Measurements from ENCODE around the gene COL6A1. TPM values are rescaled to one million over a fixed set of nuclear protein-coding genes. Genes with fewer than 3 reads are reported as not detected.

Gene COL6A1
- total RNA-seq, 2 experiments from 2014 or later, result 0.57 to 0.69 TPM

DNA sequence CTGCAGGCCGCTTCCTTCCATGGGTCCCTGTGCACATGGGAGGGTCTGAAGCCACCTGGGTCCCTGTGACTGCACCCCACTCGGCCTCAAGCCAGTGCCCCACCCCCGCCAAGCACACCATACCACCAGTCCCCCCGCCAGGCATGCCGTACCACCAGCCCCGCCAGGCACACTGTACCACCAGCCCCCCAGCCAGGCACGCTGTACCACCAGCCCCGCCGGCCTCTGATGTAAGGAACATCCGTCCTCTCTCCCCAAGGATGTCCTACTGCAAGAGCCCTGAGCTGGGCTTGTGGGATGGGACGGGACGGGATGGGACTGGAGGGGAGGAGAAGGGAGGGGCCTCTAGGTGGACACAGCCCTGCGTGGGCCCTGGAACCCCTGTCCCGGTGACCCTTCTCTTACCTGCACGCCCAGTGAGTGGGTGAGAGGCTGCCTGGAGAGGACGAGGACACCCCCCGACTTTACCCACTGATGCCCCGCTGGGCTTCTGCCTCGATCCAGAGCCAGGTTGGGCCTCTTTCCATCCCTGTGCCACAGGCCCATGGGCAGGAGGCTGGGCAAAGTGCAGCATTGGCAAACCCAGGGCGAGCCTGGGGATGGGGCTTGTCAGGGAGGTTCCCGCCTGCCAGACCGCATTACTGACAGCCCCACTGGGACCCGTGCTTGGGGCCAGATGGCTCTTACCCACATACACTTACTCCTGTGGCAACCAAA is 40.8 kb upstream of the COL6A1 start:
- H3K9me3 Mint-ChIP-seq (ENCODE audit: low read depth), result no peaks in the 10 kb centered on the region
- H3K27ac Mint-ChIP-seq, result no peak overlapping the region
- POLR2A ChIA-PET, result no interaction called here
- ATAC-seq (no peak), DNase-seq (no peak)
- no peaks in the 10 kb centered on the region for H3K36me3 Mint-ChIP-seq (ENCODE audit: low read depth)
- CTCF ChIA-PET, result no interaction called here
- intact Hi-C loops (cut with DNase I, micrococcal nuclease), result no loop called here
- no peak overlapping the region for H3K4me3 Mint-ChIP-seq
- no peaks in the 10 kb centered on the region for H3K4me1 Mint-ChIP-seq
- H3K27me3 Mint-ChIP-seq, result no peaks in the 10 kb centered on the region

DNA sequence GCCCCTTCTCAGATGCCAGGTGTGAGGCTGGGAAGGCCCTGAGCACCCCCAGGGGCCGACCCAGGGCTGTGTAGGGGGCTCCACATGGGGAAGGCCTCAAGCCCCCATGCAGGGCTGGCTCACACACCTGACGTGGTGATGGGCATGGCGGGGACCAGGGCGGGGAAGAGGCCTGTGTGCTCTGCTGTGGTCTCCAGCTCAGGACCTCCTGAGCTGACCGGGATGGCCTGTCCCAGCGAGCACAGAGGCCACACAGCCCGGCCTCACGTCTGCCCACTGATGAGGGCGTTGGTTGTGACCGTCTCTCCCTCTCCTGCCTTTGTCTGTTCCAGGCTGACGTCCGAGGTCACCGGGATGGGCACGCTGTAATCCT is 40.2 kb upstream of the COL6A1 start:
- H3K4me1 Mint-ChIP-seq, result no peaks in the 10 kb centered on the region
- H3K36me3 Mint-ChIP-seq (ENCODE audit: low read depth), result no peaks in the 10 kb centered on the region
- no peak overlapping the region for H3K4me3 Mint-ChIP-seq
- POLR2A ChIA-PET, result no interaction called here
- CTCF ChIA-PET, result no interaction called here
- no peaks in the 10 kb centered on the region for H3K9me3 Mint-ChIP-seq (ENCODE audit: low read depth)
- H3K27ac Mint-ChIP-seq, result no peak overlapping the region
- intact Hi-C loops (cut with DNase I, micrococcal nuclease), result no loop called here
- no peak for ATAC-seq
- H3K27me3 Mint-ChIP-seq, result no peaks in the 10 kb centered on the region
- DNase-seq, result no peak

DNA sequence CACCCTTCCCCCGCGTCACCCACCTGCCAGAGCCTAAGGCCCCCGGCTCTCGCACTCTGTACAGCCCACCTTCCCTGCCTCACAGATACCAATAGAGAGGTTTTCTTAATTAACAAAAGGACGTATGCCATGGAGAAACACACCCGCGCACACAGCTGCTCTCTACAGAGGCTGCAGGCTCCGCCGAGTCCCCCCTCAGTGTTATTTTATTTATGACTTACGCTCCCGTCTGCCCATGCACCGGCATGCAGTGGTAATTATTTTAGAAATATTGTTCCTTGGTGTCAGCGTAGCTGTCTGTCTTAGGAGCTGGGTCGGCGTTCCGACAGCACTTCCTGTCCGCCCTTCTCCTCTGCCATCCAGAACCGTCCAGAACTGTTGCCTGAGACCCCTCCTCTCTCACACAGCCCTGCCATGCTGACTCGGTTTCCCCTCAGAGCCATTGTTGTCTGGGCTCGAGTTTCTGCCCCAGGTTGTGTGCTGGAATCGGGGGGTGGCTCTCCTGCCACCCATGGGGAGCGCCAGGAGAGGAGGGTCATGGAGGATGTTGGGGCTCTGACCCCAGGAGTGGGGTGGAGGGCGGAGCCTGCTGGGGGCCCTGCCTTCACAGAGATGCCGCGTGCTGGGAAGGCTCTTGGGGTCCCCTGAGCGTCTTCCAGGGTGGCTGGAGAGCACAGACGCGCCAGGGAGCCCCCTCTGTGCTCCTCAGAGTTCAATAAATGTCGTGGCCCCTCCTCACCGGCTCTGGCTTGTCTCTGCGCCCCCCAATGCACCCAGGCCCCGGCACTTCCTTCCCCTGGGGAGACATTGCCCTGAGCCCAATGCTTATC is 39.6 kb upstream of the COL6A1 start:
- no peak for ATAC-seq
- Mint-ChIP-seq H3K36me3 (ENCODE audit: low read depth) (no peaks in the 10 kb centered on the region), H3K27me3 (no peaks in the 10 kb centered on the region), H3K9me3 (ENCODE audit: low read depth) (no peaks in the 10 kb centered on the region), H3K27ac (no peak overlapping the region), H3K4me3 (no peak overlapping the region), H3K4me1 (no peaks in the 10 kb centered on the region)
- intact Hi-C loops (cut with DNase I, micrococcal nuclease), result no loop called here
- ChIA-PET POLR2A (no interaction called here), CTCF (no interaction called here)
- no peak for DNase-seq

DNA sequence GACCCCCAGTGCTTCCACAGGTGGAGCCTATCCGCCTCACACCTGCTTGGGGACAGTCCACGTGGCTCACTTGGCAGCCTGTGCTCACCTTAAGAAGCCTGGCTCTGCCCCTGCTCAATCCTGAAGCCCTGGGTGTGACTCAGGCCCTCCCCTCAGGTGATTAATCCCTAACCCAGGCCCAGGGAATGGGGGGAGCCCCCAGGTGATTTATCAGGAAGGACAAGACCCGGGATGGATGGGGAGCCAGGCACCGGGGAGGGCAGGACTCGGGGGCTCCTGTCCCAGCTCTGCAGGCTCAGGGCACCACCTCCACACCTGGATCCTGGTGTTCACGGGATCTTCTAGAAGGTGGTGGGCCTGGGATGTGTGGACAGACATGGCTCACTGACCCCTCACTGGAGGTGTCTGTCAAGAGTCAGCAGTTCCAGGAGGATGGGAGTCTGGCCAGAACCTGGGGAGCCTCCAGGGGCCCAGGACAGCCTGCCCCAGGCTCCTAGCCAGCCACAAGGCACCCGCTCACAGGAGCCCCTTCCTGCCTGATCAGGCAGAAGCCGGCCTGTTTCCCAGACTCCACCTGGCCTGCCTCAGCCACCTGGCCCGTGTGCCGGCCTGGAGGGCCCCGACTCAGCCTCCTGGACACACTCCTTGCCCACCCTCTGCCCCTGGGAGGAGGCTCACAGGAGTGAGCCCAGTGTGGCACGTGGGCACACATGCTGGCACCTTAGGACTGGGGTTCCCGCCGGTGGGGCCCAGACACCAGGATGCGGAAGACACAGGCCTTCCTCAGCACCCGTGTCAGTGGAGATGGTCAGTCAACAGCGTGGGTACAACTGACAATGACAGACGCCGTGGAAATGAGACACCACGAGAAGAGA is 38.6 kb upstream of the COL6A1 start:
- no peaks in the 10 kb centered on the region for H3K9me3 Mint-ChIP-seq (ENCODE audit: low read depth)
- ATAC-seq (no peak), DNase-seq (no peak)
- H3K36me3 Mint-ChIP-seq (ENCODE audit: low read depth), result no peaks in the 10 kb centered on the region
- H3K4me3 Mint-ChIP-seq, result no peak overlapping the region
- H3K27ac Mint-ChIP-seq, result no peak overlapping the region
- CTCF ChIA-PET, result no interaction called here
- intact Hi-C loops (cut with DNase I, micrococcal nuclease), result no loop called here
- no peaks in the 10 kb centered on the region for H3K27me3 Mint-ChIP-seq
- POLR2A ChIA-PET, result no interaction called here
- H3K4me1 Mint-ChIP-seq, result no peaks in the 10 kb centered on the region

DNA sequence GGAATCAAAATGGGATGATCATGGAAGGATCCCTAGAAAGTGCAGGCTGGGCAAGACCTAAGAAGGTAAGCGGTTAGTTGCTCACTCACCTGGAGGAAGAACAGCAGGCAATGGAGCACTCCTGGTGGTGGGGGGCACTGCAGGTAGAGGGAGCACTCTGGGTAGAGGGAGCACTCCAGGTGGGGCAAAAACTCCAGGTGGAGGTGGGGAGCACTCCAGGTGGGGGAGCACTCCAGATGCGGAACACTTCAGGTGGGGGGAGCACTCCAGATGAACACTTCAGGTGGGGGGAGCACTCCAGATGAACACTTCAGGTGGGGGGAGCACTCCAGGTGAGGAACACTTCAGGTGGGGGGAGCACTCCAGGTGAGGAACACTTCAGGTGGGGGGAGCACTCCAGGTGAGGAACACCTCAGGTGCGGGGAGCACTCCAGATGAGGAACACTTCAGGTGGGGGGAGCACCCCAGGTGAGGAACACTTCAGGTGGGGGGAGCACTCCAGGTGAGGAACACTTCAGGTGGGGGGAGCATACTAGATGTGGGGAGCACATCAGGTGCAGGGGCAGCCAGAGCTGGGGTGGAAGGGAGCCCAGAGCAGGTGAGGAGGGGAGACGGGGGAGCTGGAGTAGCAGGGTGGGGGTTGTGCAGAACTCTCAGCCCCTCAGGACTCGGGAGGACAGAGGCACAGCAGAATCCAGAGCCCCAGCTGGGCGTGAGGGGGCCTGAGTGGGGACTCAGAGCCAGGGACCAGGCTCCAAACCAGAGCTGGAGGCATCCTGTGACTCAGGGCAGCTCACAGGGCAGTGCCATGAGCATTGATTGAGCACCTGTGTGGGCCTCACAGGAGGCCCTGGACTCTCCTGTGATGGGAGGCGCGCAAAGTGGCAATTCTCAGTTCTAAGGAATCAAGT is 37.7 kb upstream of the COL6A1 start:
- CTCF ChIA-PET, result no interaction called here
- no peaks in the 10 kb centered on the region for H3K9me3 Mint-ChIP-seq (ENCODE audit: low read depth)
- H3K4me3 Mint-ChIP-seq, result no peak overlapping the region
- intact Hi-C loops (cut with DNase I, micrococcal nuclease), result no loop called here
- no peak for DNase-seq
- no peak overlapping the region for H3K27ac Mint-ChIP-seq
- no peaks in the 10 kb centered on the region for H3K36me3 Mint-ChIP-seq (ENCODE audit: low read depth)
- H3K27me3 Mint-ChIP-seq, result peaks cover 4% of the 10 kb centered on the region
- POLR2A ChIA-PET, result no interaction called here
- H3K4me1 Mint-ChIP-seq, result no peaks in the 10 kb centered on the region
- peak; percentile 49 for ATAC-seq

DNA sequence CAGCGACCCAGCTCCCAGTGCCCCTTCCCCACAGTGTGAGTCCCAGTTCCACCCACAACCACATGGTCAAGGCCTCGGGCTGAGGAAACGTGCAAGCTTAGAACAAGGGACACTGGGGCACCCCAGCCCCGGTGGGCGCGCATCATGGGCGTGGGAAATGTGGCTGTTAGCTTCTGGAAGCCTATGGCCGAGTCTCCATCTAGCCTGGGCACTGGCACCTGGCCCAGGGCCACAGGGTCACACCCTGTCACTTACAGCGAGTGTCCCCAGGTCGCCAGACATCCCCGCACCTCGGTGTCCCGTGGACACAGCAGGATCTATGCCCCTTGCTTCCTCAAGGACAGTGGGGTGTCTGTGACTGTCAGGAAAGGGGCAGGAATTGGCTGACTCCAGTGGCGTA is 37.0 kb upstream of the COL6A1 start:
- Mint-ChIP-seq H3K27ac (no peak overlapping the region), H3K9me3 (ENCODE audit: low read depth) (no peaks in the 10 kb centered on the region), H3K4me3 (no peak overlapping the region), H3K4me1 (no peaks in the 10 kb centered on the region), H3K36me3 (ENCODE audit: low read depth) (no peaks in the 10 kb centered on the region), H3K27me3 (peaks cover 4% of the 10 kb centered on the region)
- DNase-seq, result no peak
- CTCF ChIA-PET, result no interaction called here
- POLR2A ChIA-PET, result no interaction called here
- no peak for ATAC-seq
- intact Hi-C loops (cut with DNase I, micrococcal nuclease), result no loop called here

DNA sequence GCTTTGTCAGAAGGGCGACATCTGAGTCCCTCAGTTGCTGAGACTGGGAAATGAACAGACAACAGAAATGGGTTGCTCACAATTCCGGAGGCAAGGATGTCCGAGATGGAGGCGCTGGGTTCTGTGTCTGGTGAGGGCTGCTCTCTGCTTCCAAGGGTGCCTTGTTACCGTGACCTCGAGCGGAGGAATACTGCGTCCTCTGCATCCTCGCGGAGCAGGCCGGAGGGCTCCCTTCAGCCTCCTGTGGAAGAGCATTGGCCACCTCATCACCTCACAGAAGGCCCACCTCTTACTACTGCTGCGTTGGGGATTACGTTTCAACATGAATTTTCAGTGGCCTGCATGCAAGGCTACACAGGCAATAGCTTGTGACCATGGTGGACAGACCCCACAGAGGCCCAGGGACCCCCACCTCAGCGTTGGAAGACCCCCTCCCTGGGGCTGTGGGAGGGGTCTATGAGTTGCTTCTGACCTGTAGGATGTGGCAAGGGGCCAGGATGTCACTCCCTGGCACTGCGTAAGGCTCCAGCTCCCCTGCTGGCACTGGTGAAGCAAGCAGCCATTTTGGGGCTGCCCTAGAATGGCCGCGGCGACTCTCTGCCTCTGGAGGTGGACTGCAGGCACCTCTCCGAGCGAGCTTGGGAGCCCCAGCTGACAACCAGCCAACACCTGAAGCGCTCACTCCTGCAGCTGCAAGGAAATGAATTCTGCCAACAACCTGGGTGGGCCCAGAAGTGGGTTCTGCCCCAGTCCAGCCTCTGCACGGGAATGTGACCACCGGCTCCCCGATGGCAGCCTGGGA is 36.3 kb upstream of the COL6A1 start:
- H3K27me3 Mint-ChIP-seq, result peaks cover 4% of the 10 kb centered on the region
- ATAC-seq (no peak), DNase-seq (no peak)
- ChIA-PET CTCF (no interaction called here), POLR2A (no interaction called here)
- no peaks in the 10 kb centered on the region for H3K4me1 Mint-ChIP-seq
- no peaks in the 10 kb centered on the region for H3K36me3 Mint-ChIP-seq (ENCODE audit: low read depth)
- no peak overlapping the region for H3K4me3 Mint-ChIP-seq
- H3K9me3 Mint-ChIP-seq (ENCODE audit: low read depth), result no peaks in the 10 kb centered on the region
- H3K27ac Mint-ChIP-seq, result no peak overlapping the region
- intact Hi-C loops (cut with DNase I, micrococcal nuclease), result no loop called here

DNA sequence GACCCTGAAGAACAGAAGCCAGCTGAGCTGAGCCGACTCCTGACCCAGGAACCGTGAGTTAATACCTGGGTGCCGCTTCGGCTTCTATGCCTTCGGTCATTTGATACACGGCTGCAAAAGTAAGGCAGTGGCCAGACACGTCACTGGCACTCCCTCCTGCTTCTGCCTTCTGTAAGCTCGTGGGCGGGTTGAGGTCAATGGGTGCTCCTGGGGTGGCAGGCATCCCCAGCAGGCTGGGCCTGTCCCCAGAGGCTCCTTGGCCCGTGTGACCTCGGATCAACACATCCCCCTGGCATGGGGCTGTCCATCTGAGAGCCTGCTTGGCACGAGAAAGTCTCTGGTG is 35.7 kb upstream of the COL6A1 start:
- no peak overlapping the region for H3K27ac Mint-ChIP-seq
- intact Hi-C loops (cut with DNase I, micrococcal nuclease), result no loop called here
- no peaks in the 10 kb centered on the region for H3K4me1 Mint-ChIP-seq
- peaks cover 4% of the 10 kb centered on the region for H3K27me3 Mint-ChIP-seq
- POLR2A ChIA-PET, result no interaction called here
- CTCF ChIA-PET, result no interaction called here
- no peak overlapping the region for H3K4me3 Mint-ChIP-seq
- ATAC-seq, result no peak
- H3K36me3 Mint-ChIP-seq (ENCODE audit: low read depth), result no peaks in the 10 kb centered on the region
- no peak for DNase-seq
- no peaks in the 10 kb centered on the region for H3K9me3 Mint-ChIP-seq (ENCODE audit: low read depth)

DNA sequence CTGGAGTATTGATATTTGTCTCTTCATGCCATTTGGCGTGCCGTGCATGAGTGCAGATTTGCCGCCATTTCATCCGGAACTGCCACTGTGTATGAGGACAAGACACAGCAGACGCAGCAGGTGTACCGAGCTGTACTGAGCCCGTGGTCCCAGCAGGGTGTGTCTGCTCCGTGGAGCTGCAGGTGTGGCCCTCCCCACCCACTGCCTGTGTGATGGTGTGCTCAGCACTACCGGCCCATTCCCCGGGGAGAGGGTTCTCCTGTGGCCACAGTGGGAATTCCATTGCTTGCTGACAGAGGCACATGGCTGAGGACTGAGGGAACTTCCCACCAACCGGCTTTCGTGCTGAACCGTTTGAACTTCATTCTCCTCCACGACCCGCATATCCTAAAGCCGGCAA is 34.3 kb upstream of the COL6A1 start:
- Mint-ChIP-seq H3K27ac (no peak overlapping the region), H3K4me1 (no peaks in the 10 kb centered on the region), H3K36me3 (ENCODE audit: low read depth) (no peaks in the 10 kb centered on the region), H3K27me3 (peaks cover 6% of the 10 kb centered on the region), H3K4me3 (no peak overlapping the region), H3K9me3 (ENCODE audit: low read depth) (no peaks in the 10 kb centered on the region)
- ATAC-seq (no peak), DNase-seq (no peak)
- POLR2A ChIA-PET, result no interaction called here
- CTCF ChIA-PET, result no interaction called here
- intact Hi-C loops (cut with DNase I, micrococcal nuclease), result no loop called here

DNA sequence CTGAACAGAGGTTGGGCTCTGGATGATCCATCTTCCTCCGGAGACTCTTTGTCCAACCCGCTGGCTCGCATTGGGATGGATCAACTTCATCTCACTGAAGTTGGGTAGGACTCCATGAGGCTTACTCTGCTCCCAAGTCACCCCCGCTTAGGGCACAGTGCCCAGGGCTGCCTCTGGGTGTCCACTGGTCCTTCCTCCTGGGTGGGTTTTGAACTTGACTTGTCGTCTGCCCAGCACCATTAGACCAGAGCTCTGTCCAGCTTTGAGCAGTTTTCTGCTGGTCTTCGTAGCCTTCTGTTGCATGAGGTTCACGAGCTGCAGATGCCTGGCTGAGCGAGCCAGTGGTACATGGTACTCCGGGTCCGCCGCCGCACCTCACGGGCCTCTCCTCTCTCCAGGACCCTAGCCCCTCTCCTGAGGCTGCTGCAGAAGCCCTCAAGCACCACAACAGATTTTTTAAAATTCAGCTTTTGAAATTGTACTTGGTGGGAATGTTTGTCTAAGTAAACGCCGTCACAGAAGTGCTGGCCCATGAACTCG is 33.8 kb upstream of the COL6A1 start:
- ChIA-PET POLR2A (no interaction called here), CTCF (interaction anchor here (0.7 kb wide), 1 partner anchor 103 kb away, joined by 4 read pairs; no protein-coding TSS in a partner anchor)
- DNase-seq (no peak), ATAC-seq (no peak)
- H3K27ac Mint-ChIP-seq, result no peak overlapping the region
- H3K4me3 Mint-ChIP-seq, result no peak overlapping the region
- H3K36me3 Mint-ChIP-seq (ENCODE audit: low read depth), result no peaks in the 10 kb centered on the region
- intact Hi-C loops (cut with DNase I, micrococcal nuclease), result no loop called here
- no peaks in the 10 kb centered on the region for H3K9me3 Mint-ChIP-seq (ENCODE audit: low read depth)
- peaks cover 9% of the 10 kb centered on the region for H3K27me3 Mint-ChIP-seq
- no peaks in the 10 kb centered on the region for H3K4me1 Mint-ChIP-seq
